Activated T-cell treated with anti-CD3 and anti-CD28 coated beads, Interleukin-2, amount 50 U/mL, for 24 hours (primary cell): ENCODE measurements around the gene SNTG2.

ENCODE experiments used
- DNase-seq: peaks from one replicate; pipeline ENCODE4 v3.0.0-alpha.2; 2020
- H3K27ac Mint-ChIP-seq: 2 replicates; pipeline ENCODE4 v1.8.0; 2020; ENCODE audit warnings: mild to moderate bottlenecking, mixed read lengths
- H3K27me3 Mint-ChIP-seq: 2 replicates; pipeline ENCODE4 v1.8.0; 2020; ENCODE audit warnings: mixed read lengths
- H3K36me3 Mint-ChIP-seq: 2 replicates; pipeline ENCODE4 v1.8.0; 2020; ENCODE audit warnings: low read depth, mixed read lengths
- H3K4me1 Mint-ChIP-seq: 2 replicates; pipeline ENCODE4 v1.8.0; 2020; ENCODE audit warnings: low read depth, mixed read lengths
- H3K4me3 Mint-ChIP-seq: 2 replicates; pipeline ENCODE4 v1.8.0; 2020; ENCODE audit warnings: mild to moderate bottlenecking, moderate library complexity, mixed read lengths
- H3K9me3 Mint-ChIP-seq: 2 replicates; pipeline ENCODE4 v1.8.0; 2020; ENCODE audit warnings: mixed read lengths

Gene SNTG2

DNA sequence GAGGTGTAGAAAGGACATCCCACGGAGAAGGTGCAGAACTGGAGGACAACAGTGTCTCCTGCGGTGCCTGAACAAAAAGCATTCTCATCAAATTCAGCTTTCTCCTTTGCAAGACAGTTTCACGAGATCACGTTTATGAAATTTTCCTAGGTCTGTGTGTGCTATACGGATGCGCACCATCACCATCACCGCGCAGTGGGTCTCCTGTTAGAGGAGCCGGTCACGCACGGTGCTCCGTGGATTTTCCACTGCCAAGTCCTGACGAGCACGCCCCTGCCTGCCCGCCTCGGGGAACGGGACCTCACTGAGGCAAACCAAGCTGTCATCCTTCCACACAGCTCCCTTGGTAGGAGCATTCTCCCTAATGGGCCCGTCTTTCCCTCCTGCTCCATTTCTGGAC, 322.2 kb downstream of the SNTG2 start:
- H3K27me3 Mint-ChIP-seq = peaks cover 6% of the 10 kb centered on the region
- no peaks in the 10 kb centered on the region for H3K4me1 Mint-ChIP-seq
- no peak for DNase-seq
- no peak overlapping the region for H3K4me3 Mint-ChIP-seq
- H3K27ac Mint-ChIP-seq = no peak overlapping the region
- H3K9me3 Mint-ChIP-seq = peaks cover 5% of the 10 kb centered on the region
- no peaks in the 10 kb centered on the region for H3K36me3 Mint-ChIP-seq

DNA sequence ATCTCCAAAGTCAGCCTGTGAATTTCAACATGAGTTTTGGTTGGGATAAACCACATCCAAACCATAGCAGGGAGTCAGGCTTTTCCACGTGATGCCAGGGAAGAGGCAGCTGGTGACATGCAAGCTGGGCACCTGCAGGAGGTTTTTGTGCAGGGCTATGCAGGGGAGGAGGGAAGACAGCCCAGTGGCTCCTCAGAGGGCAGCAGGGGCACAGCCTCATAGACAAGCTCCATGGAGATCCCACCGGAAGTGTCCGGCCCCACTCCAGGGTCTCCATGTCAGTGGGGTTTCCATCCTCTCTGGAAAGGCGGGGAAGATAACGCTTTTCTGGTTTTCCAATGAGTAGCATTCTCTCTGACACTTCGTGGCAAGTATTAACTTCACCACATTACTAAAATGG, 327.0 kb downstream of the SNTG2 start:
- no peak overlapping the region for H3K4me3 Mint-ChIP-seq
- no peaks in the 10 kb centered on the region for H3K27me3 Mint-ChIP-seq
- no peak for DNase-seq
- no peak overlapping the region for H3K27ac Mint-ChIP-seq
- no peaks in the 10 kb centered on the region for H3K4me1 Mint-ChIP-seq
- peaks cover 5% of the 10 kb centered on the region for H3K9me3 Mint-ChIP-seq
- H3K36me3 Mint-ChIP-seq = no peaks in the 10 kb centered on the region

DNA sequence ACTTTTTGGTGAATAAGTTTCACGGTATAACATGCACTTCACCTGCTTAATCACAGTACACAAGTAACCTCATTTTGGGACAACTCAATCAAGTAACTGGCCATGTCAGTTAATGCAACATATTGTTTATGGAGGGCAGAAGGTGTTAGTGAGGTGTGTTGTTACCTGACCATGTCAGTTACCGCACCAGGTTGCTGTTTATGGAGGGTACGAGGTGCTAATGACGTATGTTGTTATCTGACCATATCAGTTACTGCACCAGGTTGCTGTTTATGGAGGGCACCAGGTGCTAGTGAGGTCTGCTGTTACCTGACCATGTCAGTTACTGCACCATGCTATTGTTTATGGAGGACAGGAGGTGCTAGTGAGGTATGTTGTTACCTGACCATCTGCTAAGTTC, 327.5 kb downstream of the SNTG2 start:
- no peak overlapping the region for H3K4me3 Mint-ChIP-seq
- no peak overlapping the region for H3K27ac Mint-ChIP-seq
- H3K36me3 Mint-ChIP-seq = no peaks in the 10 kb centered on the region
- peaks cover 5% of the 10 kb centered on the region for H3K9me3 Mint-ChIP-seq
- no peak for DNase-seq
- no peaks in the 10 kb centered on the region for H3K4me1 Mint-ChIP-seq
- no peaks in the 10 kb centered on the region for H3K27me3 Mint-ChIP-seq

DNA sequence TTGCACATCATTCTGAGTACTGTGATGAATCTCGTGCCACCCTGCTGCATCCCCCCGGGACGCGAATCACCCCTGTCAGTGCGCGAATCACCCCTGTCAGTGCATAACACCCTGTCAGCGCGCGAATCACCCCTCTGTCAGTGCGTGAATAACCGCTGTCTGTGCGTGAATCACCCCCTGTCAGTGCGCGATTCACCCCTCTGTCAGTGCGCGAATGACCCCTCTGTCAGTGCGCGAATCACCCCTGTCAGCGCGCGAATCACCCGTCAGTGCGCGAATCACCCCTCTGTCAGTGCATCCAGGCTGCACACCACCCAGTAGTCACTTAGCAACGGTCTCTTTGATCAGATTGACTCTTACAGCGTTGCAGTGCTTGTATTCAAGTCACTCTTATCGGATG, 328.2 kb downstream of the SNTG2 start:
- no peak overlapping the region for H3K4me3 Mint-ChIP-seq
- no peaks in the 10 kb centered on the region for H3K27me3 Mint-ChIP-seq
- no peak overlapping the region for H3K27ac Mint-ChIP-seq
- DNase-seq = no peak
- no peaks in the 10 kb centered on the region for H3K4me1 Mint-ChIP-seq
- H3K9me3 Mint-ChIP-seq = peaks cover 5% of the 10 kb centered on the region
- H3K36me3 Mint-ChIP-seq = no peaks in the 10 kb centered on the region

DNA sequence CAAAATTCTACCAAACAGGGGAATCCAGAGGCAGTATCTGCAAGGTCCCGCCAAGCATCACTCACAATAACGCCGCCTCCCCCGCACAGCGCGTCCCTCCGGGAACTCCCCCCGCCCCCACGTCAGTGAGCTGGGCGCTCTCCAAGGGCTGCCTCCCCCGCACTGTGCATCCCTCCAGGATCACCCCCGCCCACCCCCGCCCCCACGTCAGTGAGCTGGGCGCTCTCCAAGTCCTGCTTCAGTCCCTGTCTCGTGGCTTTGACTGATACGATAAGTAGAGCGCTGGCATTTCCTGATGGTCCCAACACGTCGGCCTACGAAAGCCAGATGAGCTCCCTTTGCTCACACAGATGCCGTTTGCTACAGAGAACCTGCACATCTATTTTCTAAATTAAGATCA, 331.9 kb downstream of the SNTG2 start:
- H3K27me3 Mint-ChIP-seq = no peaks in the 10 kb centered on the region
- H3K4me3 Mint-ChIP-seq = no peak overlapping the region
- DNase-seq = no peak
- H3K4me1 Mint-ChIP-seq = no peaks in the 10 kb centered on the region
- H3K36me3 Mint-ChIP-seq = no peaks in the 10 kb centered on the region
- no peaks in the 10 kb centered on the region for H3K9me3 Mint-ChIP-seq
- H3K27ac Mint-ChIP-seq = no peak overlapping the region

DNA sequence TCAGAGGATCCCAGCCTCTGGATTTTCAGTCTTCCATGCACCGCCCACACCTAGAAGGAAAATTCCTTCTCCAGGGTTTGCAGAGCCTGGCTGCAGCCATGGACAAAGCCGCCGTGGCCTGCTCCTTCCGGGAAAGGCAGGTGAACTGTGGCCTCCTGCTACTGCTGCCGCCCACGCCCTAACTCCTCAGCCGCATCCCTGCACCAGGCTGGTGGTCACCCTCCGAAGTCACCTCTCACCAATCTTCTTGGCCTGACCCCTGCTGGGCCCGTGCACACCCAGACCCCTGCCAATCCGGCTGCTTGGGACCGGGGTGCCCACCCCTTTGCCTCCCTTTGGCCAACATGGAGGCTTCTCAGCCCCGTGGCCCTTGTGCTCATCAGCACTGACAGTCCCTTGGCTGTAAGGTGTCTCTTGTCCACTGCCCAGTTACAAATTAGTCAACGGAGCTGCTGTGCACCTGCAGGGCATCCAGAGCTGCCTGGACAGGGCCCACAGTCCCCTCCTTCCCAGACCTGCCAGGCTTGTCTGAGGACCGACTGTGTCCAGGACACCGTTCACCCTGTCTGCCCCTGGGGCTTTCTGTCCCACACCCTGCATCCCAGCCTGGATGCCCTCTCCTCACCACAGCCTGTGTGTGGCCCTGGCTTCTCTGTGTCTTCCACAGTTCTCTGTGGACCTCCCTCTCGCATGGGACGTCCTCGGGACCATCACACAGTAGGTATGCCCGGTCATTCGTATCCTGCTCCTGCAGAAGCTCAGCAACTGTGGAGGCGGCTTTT, 332.6 kb downstream of the SNTG2 start:
- Mint-ChIP-seq H3K36me3 (no peaks in the 10 kb centered on the region), H3K4me3 (no peak overlapping the region), H3K9me3 (no peaks in the 10 kb centered on the region), H3K4me1 (no peaks in the 10 kb centered on the region), H3K27me3 (no peaks in the 10 kb centered on the region), H3K27ac (no peak overlapping the region)
- no peak for DNase-seq

DNA sequence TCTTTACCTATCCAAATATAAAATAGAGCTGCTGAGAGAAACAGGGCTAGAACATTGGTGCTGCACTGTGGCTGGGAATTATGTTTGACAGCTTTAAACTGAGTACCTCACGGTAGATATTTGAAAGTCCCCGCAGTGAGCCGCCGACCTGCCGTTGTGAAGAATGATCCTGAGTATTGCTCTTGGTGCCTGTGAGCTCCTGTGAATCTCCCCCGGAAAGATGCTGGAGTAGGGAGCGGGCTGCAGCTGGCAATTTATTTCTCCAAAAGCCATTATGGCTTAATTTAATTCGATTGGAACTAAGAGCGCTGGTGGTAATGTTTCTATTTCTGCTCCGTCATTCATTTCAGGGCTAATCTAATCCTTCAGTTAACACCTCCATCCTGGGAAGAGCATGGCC, 333.2 kb downstream of the SNTG2 start:
- DNase-seq = no peak
- Mint-ChIP-seq H3K36me3 (no peaks in the 10 kb centered on the region), H3K9me3 (no peaks in the 10 kb centered on the region), H3K4me1 (no peaks in the 10 kb centered on the region), H3K27ac (no peak overlapping the region), H3K27me3 (no peaks in the 10 kb centered on the region), H3K4me3 (no peak overlapping the region)

DNA sequence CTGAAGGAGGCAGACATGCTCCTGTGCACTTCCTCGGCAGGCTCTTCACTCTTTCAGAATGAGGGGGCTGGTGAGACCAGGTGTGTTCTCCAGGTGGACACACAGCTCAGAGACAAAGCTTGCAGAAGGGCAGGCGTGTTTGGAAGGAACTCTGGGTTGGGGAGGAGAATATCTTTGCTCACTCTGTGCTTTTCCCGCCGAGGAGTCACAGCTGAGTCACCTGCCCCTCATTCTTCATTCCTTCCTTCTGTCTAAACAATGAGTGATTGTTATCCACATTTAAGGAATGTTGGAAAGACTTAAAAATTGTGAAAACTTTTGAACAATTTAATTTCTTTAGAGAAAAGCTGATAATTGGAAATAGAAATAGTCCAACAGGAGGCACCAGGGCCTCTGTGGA, 336.3 kb downstream of the SNTG2 start:
- Mint-ChIP-seq H3K4me3 (no peak overlapping the region), H3K9me3 (no peaks in the 10 kb centered on the region), H3K36me3 (no peaks in the 10 kb centered on the region), H3K27me3 (no peaks in the 10 kb centered on the region), H3K27ac (no peak overlapping the region), H3K4me1 (no peaks in the 10 kb centered on the region)
- DNase-seq = no peak

DNA sequence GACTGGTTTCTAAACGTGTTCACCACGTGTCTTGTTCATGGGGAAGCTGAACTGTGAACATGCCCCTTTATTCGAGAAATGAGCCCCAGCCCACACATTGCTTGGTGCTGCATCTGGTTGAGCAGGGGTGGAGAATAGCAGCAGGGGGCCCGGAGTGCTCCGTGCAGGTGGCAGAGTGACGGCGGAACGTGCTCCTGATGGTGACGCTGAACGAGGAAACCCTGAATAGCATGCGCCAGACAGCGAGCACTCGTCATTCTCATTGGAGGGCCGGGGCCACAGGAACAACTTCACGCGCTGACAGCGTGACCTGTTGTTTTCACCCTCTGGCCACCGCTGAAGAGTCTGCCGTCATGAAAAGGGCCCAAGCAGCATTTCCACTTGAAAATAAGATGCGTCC, 336.8 kb downstream of the SNTG2 start:
- Mint-ChIP-seq H3K4me1 (no peaks in the 10 kb centered on the region), H3K27ac (no peak overlapping the region), H3K9me3 (peaks cover 1% of the 10 kb centered on the region), H3K27me3 (no peaks in the 10 kb centered on the region), H3K4me3 (no peak overlapping the region), H3K36me3 (no peaks in the 10 kb centered on the region)
- DNase-seq = no peak

DNA sequence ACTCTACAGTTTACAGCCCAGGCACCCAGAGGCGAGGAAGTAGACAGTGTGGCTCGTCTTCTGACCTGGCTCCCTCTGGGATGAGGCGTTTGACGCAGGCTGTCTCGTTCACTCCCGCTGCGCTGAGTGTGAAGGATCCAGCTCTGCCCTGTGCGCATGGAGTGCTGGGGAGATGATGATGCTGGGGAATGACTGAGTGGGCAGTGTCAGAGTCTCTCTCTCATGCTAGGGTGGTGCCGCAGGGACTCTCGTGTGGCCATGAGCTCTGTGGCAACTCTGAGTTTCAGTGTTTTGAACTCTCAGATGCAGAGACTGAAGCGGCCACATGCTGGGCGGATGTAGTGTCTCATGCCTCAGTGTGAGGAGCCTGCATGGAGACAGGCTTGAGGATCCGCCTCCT, 344.3 kb downstream of the SNTG2 start:
- H3K36me3 Mint-ChIP-seq = no peaks in the 10 kb centered on the region
- no peak for DNase-seq
- no peaks in the 10 kb centered on the region for H3K4me1 Mint-ChIP-seq
- H3K27ac Mint-ChIP-seq = no peak overlapping the region
- no peaks in the 10 kb centered on the region for H3K27me3 Mint-ChIP-seq
- no peak overlapping the region for H3K4me3 Mint-ChIP-seq
- peaks cover 6% of the 10 kb centered on the region for H3K9me3 Mint-ChIP-seq

DNA sequence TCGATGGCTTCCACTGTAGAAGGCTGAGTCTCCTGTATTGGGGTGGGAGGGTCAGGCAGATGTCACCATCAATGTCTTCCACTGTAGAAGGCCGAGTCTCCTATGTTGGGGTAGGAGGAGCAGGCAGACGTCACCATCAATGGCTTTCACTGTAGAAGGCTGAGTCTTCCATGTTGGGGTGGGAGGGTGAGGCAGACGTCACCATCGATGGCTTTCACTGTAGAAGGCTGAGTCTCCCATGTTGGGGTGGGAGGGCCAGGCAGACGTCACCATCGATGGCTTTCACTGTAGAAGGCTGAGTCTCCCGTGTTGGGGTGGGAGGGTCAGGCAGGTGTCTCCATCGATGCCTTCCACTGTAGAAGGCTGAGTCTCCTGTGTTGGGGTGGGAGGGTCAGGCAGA, 345.1 kb downstream of the SNTG2 start:
- no peaks in the 10 kb centered on the region for H3K4me1 Mint-ChIP-seq
- H3K9me3 Mint-ChIP-seq = peaks cover 6% of the 10 kb centered on the region
- no peak overlapping the region for H3K27ac Mint-ChIP-seq
- no peaks in the 10 kb centered on the region for H3K36me3 Mint-ChIP-seq
- H3K4me3 Mint-ChIP-seq = no peak overlapping the region
- no peaks in the 10 kb centered on the region for H3K27me3 Mint-ChIP-seq
- no peak for DNase-seq

DNA sequence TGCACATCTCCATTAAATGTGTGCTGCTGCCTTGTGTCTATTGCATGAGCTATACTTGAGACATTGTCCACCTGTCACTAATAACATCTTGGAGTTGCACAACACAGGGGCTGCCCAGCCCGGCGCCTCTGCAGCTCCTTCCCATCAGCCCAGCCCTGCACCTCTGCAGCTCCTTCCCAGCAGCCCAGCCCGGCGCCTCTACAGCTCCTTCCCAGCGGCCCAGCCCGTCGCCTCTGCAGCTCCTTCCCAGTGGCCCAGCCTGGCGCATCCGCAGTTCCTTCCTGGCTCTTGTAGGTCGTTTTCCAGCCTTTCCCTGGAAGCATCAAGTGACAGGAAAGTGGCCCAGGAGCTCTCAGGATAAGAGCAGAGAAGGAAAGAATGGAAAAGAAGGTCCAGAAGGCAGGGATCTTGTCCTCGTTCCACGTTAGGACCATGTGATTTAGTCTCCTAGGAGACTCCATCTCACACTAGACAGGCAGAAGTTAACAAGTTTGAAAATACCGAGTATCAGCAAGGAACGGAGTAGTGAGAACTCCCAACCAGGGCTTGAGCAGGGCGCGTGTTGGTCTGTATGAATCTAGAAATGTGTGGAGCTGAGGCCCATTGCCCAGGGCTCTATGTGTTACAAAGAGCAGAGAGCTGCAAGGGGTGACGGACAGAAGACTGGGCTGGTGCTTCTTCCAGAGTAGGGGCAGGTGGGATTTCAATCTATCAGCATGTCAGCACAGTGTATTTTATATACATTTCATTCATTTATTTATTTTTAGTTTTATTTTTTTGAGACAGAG, 346.9 kb downstream of the SNTG2 start:
- Mint-ChIP-seq H3K4me3 (no peak overlapping the region), H3K9me3 (peaks cover 3% of the 10 kb centered on the region), H3K4me1 (peaks cover 1% of the 10 kb centered on the region), H3K27ac (no peak overlapping the region), H3K27me3 (no peaks in the 10 kb centered on the region), H3K36me3 (no peaks in the 10 kb centered on the region)
- DNase-seq = no peak

DNA sequence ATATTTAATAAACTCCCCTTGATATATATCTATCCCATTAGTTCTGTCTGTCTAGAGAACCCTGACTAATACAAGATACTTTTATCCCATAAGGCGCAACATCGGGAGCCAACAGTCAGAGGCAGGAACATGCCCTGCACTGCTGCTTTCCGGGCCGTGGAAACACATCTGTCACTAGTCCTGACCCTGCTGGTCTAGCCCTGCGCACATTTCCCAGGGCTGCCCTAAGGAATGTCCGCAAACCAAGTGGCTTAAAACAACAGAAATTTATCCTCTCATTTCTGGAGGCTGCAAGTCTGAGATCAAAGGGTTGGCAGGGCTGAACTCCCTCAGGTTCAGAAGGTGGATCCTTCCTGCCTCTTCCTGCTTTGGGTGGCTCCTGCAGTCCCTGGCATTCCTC, 348.4 kb downstream of the SNTG2 start:
- Mint-ChIP-seq H3K27ac (no peak overlapping the region), H3K4me1 (peaks cover 5% of the 10 kb centered on the region), H3K27me3 (no peaks in the 10 kb centered on the region), H3K36me3 (no peaks in the 10 kb centered on the region), H3K9me3 (no peaks in the 10 kb centered on the region), H3K4me3 (no peak overlapping the region)
- no peak for DNase-seq

DNA sequence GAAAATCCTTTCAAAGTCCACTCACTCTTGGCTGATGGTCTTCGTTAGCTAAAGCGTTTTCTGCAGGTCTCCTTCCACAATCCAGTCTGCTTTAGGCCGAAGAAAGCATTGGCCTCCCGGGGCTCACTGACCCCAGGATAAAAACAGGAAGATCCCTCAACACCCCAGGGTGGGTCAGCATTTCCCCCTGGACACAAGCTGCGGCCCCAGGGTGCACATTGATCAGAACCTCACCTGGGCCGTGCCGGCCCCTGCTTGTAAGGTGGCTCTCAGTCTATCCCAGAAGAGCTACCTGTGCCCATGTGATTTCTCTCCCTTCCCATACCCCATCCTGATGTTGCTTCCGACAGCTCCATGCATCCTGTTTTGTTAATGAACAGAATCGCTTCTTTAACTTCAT, 349.6 kb downstream of the SNTG2 start:
- H3K4me1 Mint-ChIP-seq = peaks cover 5% of the 10 kb centered on the region
- no peaks in the 10 kb centered on the region for H3K27me3 Mint-ChIP-seq
- no peaks in the 10 kb centered on the region for H3K9me3 Mint-ChIP-seq
- DNase-seq = no peak
- H3K4me3 Mint-ChIP-seq = no peak overlapping the region
- no peak overlapping the region for H3K27ac Mint-ChIP-seq
- H3K36me3 Mint-ChIP-seq = no peaks in the 10 kb centered on the region

DNA sequence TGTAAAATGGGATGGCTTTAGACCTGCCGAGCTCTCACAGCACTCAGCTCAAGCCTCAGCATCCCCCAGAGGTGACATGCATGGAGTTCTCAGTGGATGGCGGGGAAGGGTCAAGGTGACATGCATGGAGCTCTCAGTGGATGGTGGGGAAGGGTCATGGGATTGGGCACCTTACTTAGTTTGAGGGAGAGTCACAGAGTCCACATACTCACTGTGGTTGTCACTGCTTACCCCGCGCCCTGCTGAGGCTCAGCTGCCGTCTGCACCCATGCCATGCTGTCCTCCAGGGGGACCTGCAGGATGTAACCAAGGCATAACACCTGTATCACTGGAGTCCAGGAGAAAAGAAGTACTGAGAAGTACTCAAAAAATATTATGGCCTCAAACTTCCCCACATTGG, 350.4 kb downstream of the SNTG2 start:
- H3K27me3 Mint-ChIP-seq = no peaks in the 10 kb centered on the region
- no peak overlapping the region for H3K4me3 Mint-ChIP-seq
- H3K4me1 Mint-ChIP-seq = peaks cover 5% of the 10 kb centered on the region
- H3K9me3 Mint-ChIP-seq = no peaks in the 10 kb centered on the region
- DNase-seq = no peak
- no peak overlapping the region for H3K27ac Mint-ChIP-seq
- no peaks in the 10 kb centered on the region for H3K36me3 Mint-ChIP-seq
